Mammary epithelial cell (primary cell): ENCODE results near the gene DNAAF1.

Source experiments
- EZH2 ChIP-seq: IDR thresholded peaks from 2 replicates; pipeline ENCODE4 v1.6.1; 2012; ENCODE audit warnings: low read length, inconsistent platforms, borderline replicate concordance
- TF ChIP-seq, protein P1 (sequence below), 2 donors: IDR thresholded peaks in 1 of 2; conservative IDR thresholded peaks in 1 of 2; 2 replicates each; pipeline ENCODE4 v1.5.1; 2011 to 2012; ENCODE audit warnings: inconsistent platforms in 2 of 2, low read length in 2 of 2, mild to moderate bottlenecking in 2 of 2, control low read depth in 1 of 2, low read depth in 1 of 2; ENCODE audit not compliant: insufficient read depth in 1 of 2; ENCODE audit errors: extremely low read depth in 1 of 2

DNA sequence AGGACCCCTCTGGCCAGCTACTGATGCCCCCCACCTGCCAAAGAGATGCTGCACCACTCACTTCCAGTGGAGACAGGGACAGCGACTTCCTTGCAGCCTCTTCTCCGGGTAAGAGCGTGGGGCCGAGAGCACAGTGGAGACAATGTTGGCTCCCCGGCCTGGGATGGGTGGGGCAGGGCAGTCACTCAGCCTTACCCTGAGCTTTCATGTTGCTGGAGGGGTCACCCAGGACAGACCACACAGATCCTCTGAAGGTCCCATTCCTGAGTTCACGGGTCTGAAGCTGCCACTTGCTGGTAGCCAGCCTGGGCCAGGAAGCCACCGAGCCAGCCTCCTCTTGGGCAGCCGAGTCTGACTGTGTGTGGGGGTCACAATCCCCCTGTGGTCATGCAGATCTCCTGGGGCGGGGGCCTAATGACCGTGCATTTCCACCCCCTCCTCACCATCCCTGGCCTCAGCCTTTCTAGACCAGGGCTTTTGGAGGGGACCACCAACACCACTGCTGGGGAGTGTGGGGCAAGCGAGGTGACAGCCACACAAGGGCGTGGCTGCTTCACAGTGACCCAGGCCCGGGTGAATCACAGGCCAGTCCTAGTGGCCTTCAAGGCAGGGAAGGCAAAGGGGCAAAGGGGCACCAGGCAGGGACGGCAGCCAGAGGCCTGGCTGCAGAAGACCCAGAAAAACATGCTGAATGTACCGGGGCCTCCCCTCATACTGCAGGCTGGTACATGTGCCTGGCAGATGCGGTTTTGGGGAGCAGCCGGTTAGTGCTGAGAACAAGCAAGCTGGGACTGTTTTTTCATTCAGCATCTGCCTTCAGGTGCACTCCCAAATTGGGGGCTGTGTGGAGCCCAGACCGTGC is 31.3 kb downstream of the DNAAF1 start:
- TF ChIP-seq EZH2 = no peak
- TF ChIP-seq, protein P1, sequence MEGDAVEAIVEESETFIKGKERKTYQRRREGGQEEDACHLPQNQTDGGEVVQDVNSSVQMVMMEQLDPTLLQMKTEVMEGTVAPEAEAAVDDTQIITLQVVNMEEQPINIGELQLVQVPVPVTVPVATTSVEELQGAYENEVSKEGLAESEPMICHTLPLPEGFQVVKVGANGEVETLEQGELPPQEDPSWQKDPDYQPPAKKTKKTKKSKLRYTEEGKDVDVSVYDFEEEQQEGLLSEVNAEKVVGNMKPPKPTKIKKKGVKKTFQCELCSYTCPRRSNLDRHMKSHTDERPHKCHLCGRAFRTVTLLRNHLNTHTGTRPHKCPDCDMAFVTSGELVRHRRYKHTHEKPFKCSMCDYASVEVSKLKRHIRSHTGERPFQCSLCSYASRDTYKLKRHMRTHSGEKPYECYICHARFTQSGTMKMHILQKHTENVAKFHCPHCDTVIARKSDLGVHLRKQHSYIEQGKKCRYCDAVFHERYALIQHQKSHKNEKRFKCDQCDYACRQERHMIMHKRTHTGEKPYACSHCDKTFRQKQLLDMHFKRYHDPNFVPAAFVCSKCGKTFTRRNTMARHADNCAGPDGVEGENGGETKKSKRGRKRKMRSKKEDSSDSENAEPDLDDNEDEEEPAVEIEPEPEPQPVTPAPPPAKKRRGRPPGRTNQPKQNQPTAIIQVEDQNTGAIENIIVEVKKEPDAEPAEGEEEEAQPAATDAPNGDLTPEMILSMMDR (conservative IDR thresholded peaks at IDR 0.05 in 1 of 2, IDR thresholded peaks at IDR 0.05 in 1 of 2; ENCODE audit: extremely low read depth in 1 of 2, insufficient read depth in 1 of 2, low read depth in 1 of 2, low read length in 2 of 2) = no peak
